Stimulated activated CD8-positive, alpha-beta memory T cell treated with anti-CD3 and anti-CD28 coated beads, Interleukin-7, amount 100 ng/mL, for 1 hour (primary cell): ENCODE measurements around the gene HLA-G.
"Not testable (repeated sequence)": the region's sequence is repeated elsewhere in the genome, so short reads cannot be mapped to it uniquely, and the experiment has no call there.

Experiments used
- DNase-seq, 2 donors: peaks; one replicate each; pipeline ENCODE4 v3.0.0-alpha.2; 2020; ENCODE audit warnings: low read depth in 2 of 2

HLA-G gene

DNA sequence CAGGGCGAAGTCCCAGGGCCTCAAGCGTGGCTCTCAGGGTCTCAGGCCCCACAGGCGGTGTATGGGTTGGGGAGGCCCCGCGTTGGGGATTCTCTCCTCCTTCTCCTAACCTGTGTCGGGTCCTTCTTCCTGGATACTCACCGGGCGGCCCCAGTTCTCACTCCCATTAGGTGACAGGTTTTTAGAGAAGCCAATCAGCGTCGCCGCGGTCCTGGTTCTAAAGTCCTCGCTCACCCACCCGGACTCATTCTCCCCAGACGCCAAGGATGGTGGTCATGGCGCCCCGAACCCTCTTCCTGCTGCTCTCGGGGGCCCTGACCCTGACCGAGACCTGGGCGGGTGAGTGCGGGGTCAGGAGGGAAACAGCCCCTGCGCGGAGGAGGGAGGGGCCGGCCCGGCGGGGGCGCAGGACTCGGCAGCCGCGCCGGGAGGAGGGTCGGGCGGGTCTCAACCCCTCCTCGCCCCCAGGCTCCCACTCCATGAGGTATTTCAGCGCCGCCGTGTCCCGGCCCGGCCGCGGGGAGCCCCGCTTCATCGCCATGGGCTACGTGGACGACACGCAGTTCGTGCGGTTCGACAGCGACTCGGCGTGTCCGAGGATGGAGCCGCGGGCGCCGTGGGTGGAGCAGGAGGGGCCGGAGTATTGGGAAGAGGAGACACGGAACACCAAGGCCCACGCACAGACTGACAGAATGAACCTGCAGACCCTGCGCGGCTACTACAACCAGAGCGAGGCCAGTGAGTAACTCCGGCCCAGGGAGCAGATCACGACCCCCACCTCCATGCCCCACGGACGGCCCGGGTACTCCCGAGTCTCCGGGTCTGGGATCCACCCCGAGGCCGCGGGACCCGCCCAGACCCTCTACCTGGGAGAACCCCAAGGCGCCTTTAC lies at the start of gene HLA-G:
HLA-G (plus strand) TSS at position 247 of the 892 bp plus-strand sequence; CDS start at position 267, 20 bp downstream.
- DNase-seq = no peak

DNA sequence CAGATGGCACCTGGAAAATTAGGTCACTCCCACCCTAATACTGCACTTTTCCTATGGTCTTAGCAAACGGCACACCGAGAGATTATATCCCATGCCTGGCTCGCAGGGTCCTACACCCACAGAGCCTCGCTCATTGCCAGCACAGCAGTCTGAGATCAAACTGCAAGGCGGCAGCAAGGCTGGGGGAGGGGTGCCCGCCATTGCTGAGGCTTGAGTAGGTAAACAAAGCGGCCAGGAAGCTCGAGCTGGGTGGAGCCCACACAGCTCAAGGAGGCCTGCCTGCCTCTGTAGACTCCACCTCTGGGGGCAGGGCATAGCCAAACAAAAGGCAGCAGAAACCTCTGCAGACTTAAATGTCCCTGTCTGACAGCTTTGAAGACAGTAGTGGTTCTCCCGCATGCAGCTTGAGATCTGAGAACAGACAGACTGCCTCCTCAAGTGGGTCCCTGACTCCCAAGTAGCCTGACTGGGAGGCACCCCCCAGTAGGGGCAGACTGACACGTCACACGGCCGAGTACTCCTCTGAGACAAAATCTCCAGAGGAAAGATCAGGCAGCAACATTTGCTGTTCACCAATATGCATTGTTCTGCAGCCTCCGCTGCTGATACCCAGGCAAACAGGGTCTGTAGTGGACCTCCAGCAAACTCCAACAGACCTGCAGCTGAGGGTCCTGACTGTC lies 47.5 kb upstream of the HLA-G start:
- not testable (repeated sequence) for DNase-seq

DNA sequence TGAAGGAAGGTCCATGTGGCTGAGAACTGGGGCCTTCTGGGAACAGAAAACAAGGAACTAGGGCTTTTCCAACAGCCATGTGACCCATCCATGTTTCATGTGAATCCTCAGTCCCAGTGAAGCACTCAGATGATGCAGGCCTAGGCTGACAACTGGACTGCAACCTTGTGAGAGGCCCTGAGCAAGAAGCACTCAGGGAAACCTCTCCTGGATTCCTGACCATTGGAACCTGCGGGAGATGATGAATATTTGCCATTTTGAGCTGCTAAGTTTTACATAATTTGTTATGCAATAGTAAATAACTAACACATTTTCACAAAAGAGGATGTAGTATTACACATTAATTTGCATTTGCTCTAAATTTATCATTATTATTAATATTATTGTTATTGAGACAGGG lies 38.4 kb upstream of the HLA-G start:
- DNase-seq = no peak

DNA sequence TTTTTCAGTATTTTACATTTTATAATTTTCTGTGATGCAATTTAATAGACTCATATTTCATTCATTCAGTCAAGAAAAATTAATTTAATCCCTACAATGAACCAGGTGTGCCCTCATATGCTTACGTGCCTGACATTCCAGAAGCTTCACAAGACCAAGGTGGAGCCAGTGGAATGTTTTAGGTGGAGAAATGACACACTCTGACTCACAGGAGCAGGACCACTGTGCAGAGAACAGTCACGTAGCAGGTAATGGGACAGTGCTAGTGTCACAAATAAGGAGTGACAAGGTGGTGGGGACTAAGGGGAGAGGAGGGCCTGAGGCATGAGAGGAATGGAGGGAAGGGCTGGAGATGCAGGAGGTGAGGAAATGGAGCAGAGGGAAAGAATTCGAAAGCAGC lies 37.0 kb upstream of the HLA-G start:
- DNase-seq = no peak

DNA sequence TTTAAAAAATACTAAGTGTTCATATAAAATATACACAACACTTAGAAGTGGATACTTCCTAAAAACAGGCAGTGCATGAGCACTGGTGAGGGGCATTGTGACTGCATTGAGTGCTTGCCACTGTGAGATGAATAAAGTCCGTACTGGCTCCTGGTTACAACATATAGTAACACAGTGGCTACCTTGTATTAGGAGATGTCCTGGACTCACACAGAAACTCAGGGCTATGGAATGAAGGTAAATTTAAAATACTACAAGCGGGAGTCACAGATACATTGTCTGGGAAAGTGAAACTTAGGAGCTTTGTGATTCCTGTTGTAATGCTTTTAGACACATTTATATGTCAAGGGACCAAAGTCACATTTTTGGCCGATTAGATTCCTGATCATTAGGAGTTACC lies 36.5 kb upstream of the HLA-G start:
- DNase-seq = no peak

DNA sequence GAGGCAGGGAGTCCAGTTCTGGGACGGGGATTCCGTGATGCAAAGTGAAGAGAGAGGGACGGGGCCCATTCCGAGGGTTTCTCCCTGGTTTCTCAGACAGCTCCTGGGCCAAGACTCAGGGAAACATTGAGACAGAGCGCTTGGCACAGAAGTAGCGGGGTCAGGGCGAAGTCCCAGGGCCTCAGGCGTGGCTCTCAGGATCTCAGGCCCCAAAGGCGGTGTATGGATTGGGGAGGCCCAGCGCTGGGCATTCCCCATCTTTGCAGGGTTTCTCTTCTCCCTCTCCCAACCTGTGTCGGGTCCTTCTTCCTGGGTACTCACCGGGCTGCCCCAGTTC lies 35.9 kb upstream of the HLA-G start:
- DNase-seq = no peak

DNA sequence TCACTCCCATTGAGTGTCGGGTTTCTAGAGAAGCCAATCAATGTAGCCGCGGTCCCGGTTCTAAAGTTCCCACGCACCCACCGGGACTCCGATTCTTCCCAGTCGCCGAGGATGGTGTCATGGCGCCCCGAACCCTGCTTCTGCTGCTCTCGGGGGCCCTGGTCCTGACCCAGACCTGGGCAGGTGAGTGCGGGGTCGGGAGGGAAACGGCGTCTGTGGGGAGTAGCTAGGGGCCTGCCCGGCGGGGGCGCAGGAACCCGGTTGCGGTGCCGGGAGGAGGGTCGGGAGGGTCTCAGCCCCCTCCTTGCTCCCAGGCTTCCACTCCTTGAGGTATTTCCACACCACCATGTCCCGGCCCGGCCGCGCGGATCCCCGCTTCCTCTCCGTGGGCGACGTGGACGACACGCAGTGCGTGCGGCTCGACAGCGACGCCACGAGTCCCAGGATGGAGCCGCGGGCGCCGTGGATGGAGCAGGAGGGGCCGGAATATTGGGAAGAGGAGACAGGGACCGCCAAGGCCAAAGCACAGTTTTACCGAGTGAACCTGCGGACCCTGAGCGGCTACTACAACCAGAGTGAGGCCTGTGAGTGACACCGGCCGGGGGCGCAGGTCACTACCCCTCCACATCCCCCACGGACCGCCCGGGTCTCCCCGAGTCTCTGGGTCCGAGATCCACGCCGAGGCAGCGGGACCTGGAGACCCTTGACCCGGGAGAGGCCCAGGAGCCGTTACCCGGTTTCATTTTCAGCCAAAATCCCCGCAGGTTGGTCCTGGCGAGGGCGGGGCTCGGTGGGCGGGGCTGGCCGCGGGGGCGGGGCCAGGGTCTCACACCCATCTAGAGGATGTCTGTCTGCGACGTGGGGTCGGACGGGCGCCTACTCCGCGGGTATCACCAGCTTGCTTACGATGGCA lies 35.2 kb upstream of the HLA-G start:
- peak; percentile 52 to 69 for DNase-seq

DNA sequence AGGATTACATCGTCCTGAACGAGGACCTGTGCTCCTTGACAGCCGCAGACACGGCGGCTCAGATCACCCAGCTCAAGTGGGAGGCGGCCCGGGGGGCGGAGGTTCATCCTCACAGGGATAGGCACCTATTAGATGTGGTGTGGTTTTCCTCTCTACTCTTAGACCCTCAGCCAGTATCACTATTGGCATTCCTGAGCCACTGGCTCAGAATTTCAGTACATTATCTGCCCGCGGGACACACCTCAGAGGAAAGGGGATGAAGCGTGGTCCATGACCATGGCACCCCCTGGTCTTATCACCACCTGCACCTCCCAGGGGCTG lies 34.6 kb upstream of the HLA-G start:
- DNase-seq = no peak

DNA sequence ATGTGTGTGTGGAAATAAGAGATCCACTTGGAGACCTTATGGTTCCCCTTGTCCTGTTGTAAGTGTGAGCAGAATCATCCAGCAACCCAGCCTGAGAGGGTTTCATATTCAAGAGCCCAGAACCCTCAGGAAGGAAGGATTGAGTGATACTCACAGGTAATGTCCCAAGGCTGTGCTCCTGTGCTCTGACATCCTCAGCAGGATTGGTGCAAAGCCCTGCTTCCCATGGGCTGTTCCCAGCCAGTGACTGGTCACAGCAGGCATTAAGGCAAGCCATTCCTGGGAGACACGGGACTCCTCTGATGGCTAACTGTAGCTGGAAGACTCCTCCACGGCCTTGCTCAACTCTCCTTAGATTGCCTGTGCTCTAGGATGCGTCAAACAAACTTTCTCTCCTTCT lies 33.8 kb upstream of the HLA-G start:
- DNase-seq = no peak

DNA sequence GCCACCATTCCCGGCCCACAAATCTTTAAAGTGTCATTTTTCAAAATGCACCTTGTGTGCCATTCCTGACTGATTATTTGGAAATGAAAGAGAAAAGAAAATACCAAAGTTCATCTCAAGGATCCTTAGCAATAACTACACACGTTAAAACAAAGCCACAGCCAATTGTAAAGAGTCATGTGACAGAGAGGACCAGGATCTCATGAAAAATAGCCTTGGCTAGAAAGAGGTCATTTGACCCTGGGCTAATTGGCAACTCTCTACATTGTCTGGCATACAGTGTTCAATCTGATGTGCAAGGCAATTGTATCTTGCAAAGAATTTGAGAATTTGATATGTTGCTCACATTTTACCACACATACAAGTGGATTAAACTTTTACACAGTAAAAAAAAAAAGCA lies 31.6 kb upstream of the HLA-G start:
- no peak for DNase-seq

DNA sequence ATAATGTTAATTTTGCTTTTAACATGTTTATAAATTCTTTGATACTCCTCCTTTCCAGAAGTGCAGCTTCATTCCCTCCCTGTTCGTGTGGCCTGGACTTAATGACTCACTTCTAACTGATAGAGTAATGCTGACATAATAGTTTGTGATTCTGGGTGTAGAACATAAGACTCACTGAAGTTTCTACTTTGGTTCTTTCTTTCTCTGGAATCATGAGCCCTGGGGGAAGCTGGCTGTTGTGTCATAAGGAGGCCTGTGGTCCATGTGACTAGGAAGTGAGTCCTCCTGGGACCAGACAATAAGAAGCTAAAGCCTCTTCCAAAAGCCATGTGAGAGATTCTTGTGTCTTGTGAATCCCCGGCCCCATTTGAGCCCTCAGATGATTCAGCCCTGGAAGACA lies 30.5 kb upstream of the HLA-G start:
- no peak for DNase-seq

DNA sequence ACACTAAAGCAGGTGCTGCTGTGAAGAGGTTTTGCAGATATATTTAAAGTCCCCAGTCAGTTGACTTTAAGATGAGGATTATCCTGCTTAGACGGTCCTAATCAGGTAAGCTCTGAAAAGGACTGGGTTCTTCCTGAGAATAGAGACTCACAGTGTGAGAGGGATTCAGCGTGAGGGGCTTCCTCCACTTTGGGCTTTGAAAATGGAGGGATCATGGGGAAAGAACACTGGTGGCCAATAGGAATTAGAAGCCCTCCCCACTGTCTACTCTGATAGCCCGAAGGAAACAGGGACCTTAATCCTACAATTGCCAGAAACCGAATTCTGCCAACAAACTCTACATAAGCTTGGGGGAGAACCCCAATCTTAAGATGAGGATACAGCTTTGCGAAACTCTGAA lies 29.7 kb upstream of the HLA-G start:
- DNase-seq = no peak

DNA sequence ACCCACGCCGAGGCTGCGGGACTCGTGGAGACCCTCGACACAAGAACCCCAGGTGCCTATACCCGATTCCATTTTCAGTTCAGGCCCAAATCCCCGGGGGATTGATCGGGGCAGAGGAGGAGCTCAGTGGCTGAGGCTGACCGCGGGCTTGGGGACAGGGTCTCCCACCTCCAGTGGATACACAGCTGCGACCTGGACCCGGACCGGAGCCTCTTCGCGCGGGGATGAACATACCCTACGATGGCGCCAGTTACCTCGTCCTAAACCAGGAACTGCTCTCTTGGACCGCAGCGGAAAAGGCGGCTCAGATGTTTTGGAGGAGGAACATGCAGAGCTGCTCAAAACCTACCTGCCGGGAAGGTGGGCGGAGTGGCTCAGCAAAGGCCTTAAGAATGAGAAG lies 27.4 kb upstream of the HLA-G start:
- no peak for DNase-seq

DNA sequence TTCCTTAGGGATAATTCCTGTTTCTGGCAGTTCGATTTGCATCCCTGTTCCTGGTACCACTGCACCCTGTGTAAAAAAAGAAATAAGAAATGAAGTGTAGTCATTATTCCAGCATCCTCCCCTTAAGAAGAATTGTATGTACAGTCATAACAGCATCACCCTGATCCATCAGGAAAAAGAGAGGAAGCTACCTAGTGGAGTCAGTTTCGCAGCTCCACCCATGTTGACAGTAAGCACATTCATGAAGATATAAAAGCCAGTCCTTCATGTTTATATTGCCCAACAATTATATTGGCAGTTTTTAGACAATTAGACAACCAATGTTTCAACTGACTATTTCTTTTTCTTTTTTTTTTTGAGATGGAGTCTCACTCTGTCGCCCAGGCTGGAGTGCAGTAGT lies 21.2 kb upstream of the HLA-G start:
- DNase-seq = no peak

DNA sequence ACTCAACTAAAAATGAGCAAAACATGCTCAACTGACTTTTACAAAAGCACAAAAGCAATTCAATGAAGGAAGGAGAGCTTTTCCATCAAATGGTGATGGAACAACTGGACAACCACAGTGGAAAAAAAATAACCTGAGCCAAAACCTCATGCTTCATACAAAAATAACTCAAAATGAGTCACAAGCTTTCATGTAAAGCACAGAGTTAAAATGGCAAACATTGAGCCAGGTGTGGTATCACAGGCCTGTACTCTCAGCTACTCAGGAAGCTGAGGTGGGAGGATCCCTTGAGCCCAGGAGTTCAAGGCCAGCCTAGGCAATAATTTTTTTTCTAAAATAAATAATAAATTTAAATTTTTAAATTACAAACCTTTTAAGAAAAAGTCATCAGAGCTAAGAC lies 18.4 kb upstream of the HLA-G start:
- DNase-seq = no peak

DNA sequence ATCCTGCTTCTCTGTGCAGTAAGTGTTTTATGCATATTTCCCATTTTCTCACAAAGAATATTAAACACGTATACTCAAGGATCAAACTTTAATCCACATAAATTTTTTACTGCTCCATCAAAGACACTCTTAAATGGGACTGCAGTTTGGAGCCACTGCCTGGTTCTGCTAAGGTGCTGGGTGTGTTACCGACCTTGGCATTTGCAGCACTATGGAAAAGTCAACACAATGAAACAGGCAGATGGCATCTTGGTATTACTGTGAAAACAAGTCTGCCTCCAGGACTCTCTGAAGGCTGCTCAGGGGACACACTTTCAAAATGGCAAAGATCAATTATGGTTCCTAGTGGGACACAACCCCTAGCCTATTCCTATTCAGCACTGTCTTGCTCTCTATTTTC lies 17.3 kb upstream of the HLA-G start:
- no peak for DNase-seq

DNA sequence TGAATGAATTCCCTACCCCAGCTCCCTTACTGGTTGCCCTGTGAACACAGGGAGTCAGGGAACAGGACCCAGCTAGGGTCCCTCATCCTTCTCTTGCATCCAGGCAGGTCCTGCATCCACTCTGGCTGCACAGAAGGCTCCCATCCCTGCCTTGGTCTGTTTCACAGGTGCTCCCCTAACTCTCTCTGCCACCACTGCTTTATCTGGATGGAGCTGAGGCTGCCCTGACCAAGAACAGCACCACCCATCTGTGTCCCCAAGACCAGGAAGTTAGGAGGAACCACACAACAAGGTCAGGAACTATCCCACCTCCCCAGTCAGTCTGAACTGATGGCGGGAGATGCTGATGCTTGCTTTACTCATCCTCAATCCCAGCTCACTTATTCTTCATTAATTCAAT lies 16.2 kb upstream of the HLA-G start:
- DNase-seq = no peak

DNA sequence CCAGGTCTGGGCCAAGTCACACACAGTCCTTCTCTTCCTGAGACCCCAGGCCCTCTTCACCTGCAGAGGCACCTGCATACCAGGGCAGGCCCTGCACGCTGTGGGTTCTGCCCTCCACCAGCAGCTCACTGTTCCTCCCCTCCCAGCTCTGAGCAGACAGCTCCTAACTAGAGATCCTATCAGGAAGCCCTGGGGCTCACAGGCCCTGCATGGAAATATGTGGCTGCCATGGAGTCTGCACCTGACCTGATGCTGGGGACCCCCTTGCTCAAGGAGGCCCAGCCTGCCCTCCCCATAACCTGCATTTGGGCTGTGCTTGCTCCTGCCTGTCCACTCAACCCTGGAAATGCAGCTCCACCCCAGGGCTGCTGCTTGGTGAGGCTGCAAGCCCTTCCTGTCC lies 14.6 kb upstream of the HLA-G start:
- DNase-seq = no peak

DNA sequence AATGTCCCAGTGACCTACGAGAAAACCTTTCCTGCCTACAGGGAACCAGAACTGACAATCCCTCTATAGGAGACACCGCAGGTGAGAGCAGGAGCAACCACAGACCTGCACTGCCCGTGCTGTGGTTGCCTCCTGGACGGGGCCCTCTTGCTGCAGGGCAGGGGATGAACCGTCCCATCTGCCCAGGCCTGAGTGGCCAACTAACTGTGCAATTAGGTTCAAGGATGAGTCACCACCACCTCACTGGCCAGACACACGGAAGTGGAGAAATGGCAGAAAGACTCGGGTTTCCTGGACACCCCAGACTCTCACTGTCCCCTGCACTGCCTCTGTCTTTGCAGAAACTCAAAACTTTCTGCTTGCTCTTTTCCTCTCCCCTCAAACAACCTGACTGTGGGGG lies 13.8 kb upstream of the HLA-G start:
- no peak for DNase-seq

DNA sequence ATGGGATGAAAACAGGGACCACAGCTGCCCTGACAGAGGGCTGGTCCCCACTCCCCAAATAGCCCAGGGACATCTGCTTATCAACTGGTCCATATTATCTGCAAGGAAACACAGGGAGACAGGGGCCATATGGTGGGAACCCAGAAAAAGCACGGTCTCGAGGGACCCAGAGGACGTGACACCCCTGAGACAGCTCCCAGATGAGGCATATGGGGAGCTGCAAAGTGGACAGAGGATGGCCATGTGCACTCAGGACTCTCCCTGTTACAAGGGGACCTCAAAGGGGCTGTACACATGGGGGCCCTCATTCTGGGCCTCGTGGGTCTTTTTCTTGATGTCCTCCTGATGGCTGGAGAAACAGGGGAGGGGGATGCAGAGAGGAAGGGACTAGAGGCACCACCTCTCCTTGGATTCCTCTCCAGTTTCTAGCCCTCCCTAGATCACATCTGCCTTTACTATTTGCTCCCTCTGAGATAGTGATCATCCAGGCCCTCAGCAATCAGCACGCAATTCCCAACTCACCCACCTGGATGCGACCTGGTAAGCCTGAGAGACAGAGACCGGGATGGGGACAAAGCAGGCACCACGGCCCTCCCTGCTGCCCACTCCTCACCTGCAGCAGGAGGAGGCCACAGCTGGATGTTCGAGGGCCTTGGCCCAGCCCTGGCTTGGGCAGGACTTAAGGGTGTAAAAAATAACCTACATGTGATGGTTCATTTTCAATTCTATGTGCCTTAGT lies 13.1 kb upstream of the HLA-G start:
- no peak for DNase-seq

DNA sequence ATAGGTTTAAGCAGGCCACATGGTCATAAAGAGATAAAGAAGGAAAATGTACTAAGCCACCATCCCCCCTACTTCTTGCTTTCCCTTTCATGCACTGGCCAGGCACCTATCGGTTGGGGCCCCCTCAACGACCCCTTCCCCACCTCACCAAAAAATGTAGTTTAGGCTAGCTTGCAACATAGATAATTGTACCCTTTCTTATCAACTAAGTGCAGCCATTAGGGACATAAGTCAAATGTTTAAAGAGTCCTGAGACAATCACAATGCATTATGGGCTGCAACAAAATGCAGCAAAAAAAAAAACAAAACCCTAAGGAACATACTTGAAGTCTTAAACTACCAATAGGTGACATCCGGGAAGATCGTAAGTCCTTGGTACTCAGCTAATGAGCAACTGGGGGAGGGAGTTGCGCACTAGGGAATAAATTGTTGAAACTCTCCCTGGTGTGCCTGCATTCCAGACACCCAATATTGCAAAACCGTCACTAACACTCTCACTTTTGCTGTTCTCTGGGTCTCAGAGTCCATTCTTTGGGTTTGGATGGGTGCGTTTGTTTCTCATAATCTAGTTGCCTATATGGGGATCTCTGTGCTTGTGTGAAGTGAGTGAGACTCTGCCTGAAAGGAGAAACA lies 12.4 kb upstream of the HLA-G start:
- DNase-seq = no peak
